IMR-90 (cell line): ENCODE measurements around the gene POLD3. TPM values are rescaled to one million over a fixed set of nuclear protein-coding genes. Genes with fewer than 3 reads are reported as not detected.

ENCODE experiments used
- ATAC-seq: fragments of 200-7000 bp; cut with Tn5 transposase; 2 replicates; pipeline ENCODE4 v1.9.1; 2020; ENCODE audit warnings: low read depth, mild to moderate bottlenecking, moderate library complexity
- BruUV-seq: library from RNA; stranded (reverse); fragments of 400-500 nt; replicated peaks from 2 replicates; lab custom pipeline; 2021; lab: Mats Ljungman, UMichigan
- CTCF ChIA-PET: fragments of 300-600 bp; formaldehyde crosslinking; extraction: SDS; loops from one replicate; lab custom pipeline; 2021; ENCODE audit warnings: antibody characterized with exemption; lab: Yijun Ruan, JAX
- POLR2A ChIA-PET: fragments of 300-600 bp; sonication (Branson Sonifier 250); formaldehyde crosslinking; loops from one replicate; lab custom pipeline; 2022; ENCODE audit warnings: antibody characterized with exemption; ENCODE audit not compliant: unreplicated experiment; lab: Charles Lee
- DNase-seq: peaks from one replicate; pipeline ENCODE4 v3.0.0; 2013
- H2AFZ ChIP-seq: replicated peaks from 2 replicates; pipeline ENCODE3; 2013; ENCODE audit warnings: low read length, mild to moderate bottlenecking; ENCODE audit not compliant: poor library complexity
- H2AK5ac ChIP-seq: 2 replicates; pipeline ENCODE4 v1.6.1; 2013; ENCODE audit warnings: low read depth, low read length, inconsistent platforms
- H2AK9ac ChIP-seq: replicated peaks from 2 replicates; pipeline ENCODE3; 2013; ENCODE audit warnings: mild to moderate bottlenecking, low read depth, low read length, moderate library complexity; ENCODE audit not compliant: poor library complexity
- H2BK120ac ChIP-seq: 2 replicates; pipeline ENCODE4 v1.6.1; 2013; ENCODE audit warnings: low read depth, low read length, inconsistent platforms
- H2BK15ac ChIP-seq: 3 replicates; pipeline ENCODE4 v1.6.1; 2013; ENCODE audit warnings: low read depth, low read length, inconsistent platforms
- H2BK20ac ChIP-seq: 2 replicates; pipeline ENCODE4 v1.6.1; 2013; ENCODE audit warnings: low read depth, mild to moderate bottlenecking, inconsistent platforms, low read length, moderate library complexity
- H2BK5ac ChIP-seq: 2 replicates; pipeline ENCODE4 v1.6.1; 2013; ENCODE audit warnings: mild to moderate bottlenecking, low read depth, low read length, inconsistent platforms; ENCODE audit not compliant: poor library complexity, severe bottlenecking
- H3K14ac ChIP-seq: replicated peaks from 2 replicates; pipeline ENCODE4 v1.6.1; 2013; ENCODE audit warnings: low read depth, low read length, inconsistent platforms
- H3K18ac ChIP-seq: 2 replicates; pipeline ENCODE4 v1.6.1; 2013; ENCODE audit warnings: low read depth, low read length, control low read depth
- H3K23ac ChIP-seq: 2 replicates; pipeline ENCODE4 v1.6.1; 2013; ENCODE audit warnings: low read depth, low read length, inconsistent platforms
- H3K27ac ChIP-seq: 2 replicates; pipeline ENCODE4 v1.5.1; 2013; ENCODE audit warnings: mild to moderate bottlenecking, control low read depth, low read length; ENCODE audit not compliant: insufficient read depth
- H3K27me3 ChIP-seq: 2 replicates; pipeline ENCODE4 v1.6.1; 2013; ENCODE audit warnings: low read length; ENCODE audit not compliant: control insufficient read depth, insufficient read depth
- H3K36me3 ChIP-seq: 2 replicates; pipeline ENCODE4 v1.6.1; 2013; ENCODE audit warnings: low read length, mixed read lengths; ENCODE audit not compliant: control insufficient read depth, insufficient read depth
- H3K4ac ChIP-seq: 2 replicates; pipeline ENCODE4 v1.6.1; 2013; ENCODE audit warnings: low read depth, low read length, inconsistent platforms
- H3K4me1 ChIP-seq: 2 replicates; pipeline ENCODE4 v1.6.1; 2013; ENCODE audit warnings: low read length, mixed read lengths; ENCODE audit not compliant: control insufficient read depth, insufficient read depth
- H3K4me2 ChIP-seq: 2 replicates; pipeline ENCODE4 v1.6.1; 2013; ENCODE audit warnings: low read depth, mild to moderate bottlenecking, control low read depth, low read length, moderate library complexity
- H3K4me3 ChIP-seq: 2 replicates; pipeline ENCODE4 v1.5.1; 2013; ENCODE audit warnings: low read depth, mild to moderate bottlenecking, control low read depth, low read length, moderate library complexity; ENCODE audit not compliant: insufficient read depth
- H3K56ac ChIP-seq: 2 replicates; pipeline ENCODE4 v1.6.1; 2013; ENCODE audit warnings: low read length, inconsistent platforms; ENCODE audit not compliant: insufficient read depth; ENCODE audit errors: extremely low read depth
- H3K79me1 ChIP-seq, 2 experiments: 2 replicates each; pipeline ENCODE4 v1.6.1; 2013; ENCODE audit warnings: low read length in 2 of 2, inconsistent platforms in 1 of 2, low read depth in 1 of 2
- H3K9ac ChIP-seq: 2 replicates; pipeline ENCODE4 v1.6.1; 2013; ENCODE audit warnings: low read depth, low read length, control low read depth
- H3K9me1 ChIP-seq: 2 replicates; pipeline ENCODE4 v1.6.1; 2013; ENCODE audit warnings: low read length, inconsistent platforms; ENCODE audit not compliant: insufficient read depth
- H3K9me3 ChIP-seq: 2 replicates; pipeline ENCODE4 v1.6.1; 2013; ENCODE audit warnings: low read length; ENCODE audit not compliant: control insufficient read depth, insufficient read depth
- H4K20me1 ChIP-seq: 2 replicates; pipeline ENCODE4 v1.6.1; 2013; ENCODE audit warnings: low read length, inconsistent platforms; ENCODE audit not compliant: insufficient read depth
- H4K5ac ChIP-seq: 2 replicates; pipeline ENCODE4 v1.6.1; 2013; ENCODE audit warnings: mild to moderate bottlenecking, low read depth, low read length, control low read depth
- H4K8ac ChIP-seq, 2 experiments: 2 replicates each; pipeline ENCODE4 v1.6.1; 2013; ENCODE audit warnings: low read depth in 2 of 2, low read length in 2 of 2, control low read depth in 1 of 2, inconsistent platforms in 1 of 2
- H4K91ac ChIP-seq: 2 replicates; pipeline ENCODE4 v1.6.1; 2013; ENCODE audit warnings: low read depth, low read length, inconsistent platforms; ENCODE audit not compliant: insufficient read depth
- BHLHE40 ChIP-seq: fragments of 150-350 bp; IDR thresholded peaks from 2 replicates; pipeline ENCODE4 v1.6.1; 2016; ENCODE audit warnings: mild to moderate bottlenecking, low read depth, low read length
- FOS ChIP-seq: fragments of 150-350 bp; IDR thresholded peaks from 2 replicates; pipeline ENCODE4 v1.6.1; 2016; ENCODE audit warnings: low read depth, low read length
- RAD21 ChIP-seq: IDR thresholded peaks from 2 replicates; pipeline ENCODE4 v1.6.1; 2012; ENCODE audit warnings: low read length, improper control_type of control experiment
- SMC3 ChIP-seq: fragments of 150-350 bp; IDR thresholded peaks from 2 replicates; pipeline ENCODE4 v1.6.1; 2016; ENCODE audit warnings: low read depth, mild to moderate bottlenecking, antibody characterized with exemption, low read length, moderate library complexity
- WGBS, 2 experiments: methylation state at CpG; one replicate each; pipeline versions ENCODE4 v1.1.5 to v1.1.7; 2013; ENCODE audit warnings: missing lambda C conversion rate in 2 of 2; ENCODE audit not compliant: insufficient read length in 1 of 2; ENCODE audit errors: extremely low coverage in 2 of 2; 5-methylcytosine and 5-hydroxymethylcytosine counted together
- dilution Hi-C: fragments of 300-500 bp; cut with HindIII; formaldehyde crosslinking; loops from one replicate; pipeline ENCODE4 v1.14.3; 2018; ENCODE audit warnings: low sequenced_read_pairs; ENCODE audit not compliant: unreplicated experiment
- in situ Hi-C: fragments of 300-500 bp; cut with MboI; formaldehyde crosslinking; loops from 3 replicates; pipeline ENCODE4 v1.14.3; 2019; ENCODE audit warnings: low sequenced_read_pairs, inconsistent platforms, mixed read lengths
- intact Hi-C: fragments of 100-400 bp; cut with micrococcal nuclease; formaldehyde crosslinking; loops from 2 replicates; pipeline ENCODE4 v1.10.0; 2022
- polyA plus RNA-seq, 3 experiments: library from polyadenylated mRNA; depleted of rRNA; stranded (reverse); fragments of >200 nt; gene quantifications; 2 replicates each; pipeline ENCODE4 v1.2.3, GENCODE V29; 2012; ENCODE audit warnings: low replicate concordance in 1 of 3
- total RNA-seq: library from RNA; depleted of rRNA; stranded (reverse); fragments of >200 nt; gene quantifications from 2 replicates; pipeline ENCODE4 v1.2.3, GENCODE V29; 2012
- TF ChIP-seq, protein P1 (sequence below): conservative IDR thresholded peaks from 2 replicates; pipeline ENCODE4 v1.5.1; 2012; ENCODE audit warnings: mild to moderate bottlenecking, low read depth, low read length, improper control_type of control experiment

POLD3 gene
- total and polyA plus RNA-seq, 2 of the 4 experiments (the other 2 are of a cell fraction) = 9.1 to 9.2 TPM

DNA sequence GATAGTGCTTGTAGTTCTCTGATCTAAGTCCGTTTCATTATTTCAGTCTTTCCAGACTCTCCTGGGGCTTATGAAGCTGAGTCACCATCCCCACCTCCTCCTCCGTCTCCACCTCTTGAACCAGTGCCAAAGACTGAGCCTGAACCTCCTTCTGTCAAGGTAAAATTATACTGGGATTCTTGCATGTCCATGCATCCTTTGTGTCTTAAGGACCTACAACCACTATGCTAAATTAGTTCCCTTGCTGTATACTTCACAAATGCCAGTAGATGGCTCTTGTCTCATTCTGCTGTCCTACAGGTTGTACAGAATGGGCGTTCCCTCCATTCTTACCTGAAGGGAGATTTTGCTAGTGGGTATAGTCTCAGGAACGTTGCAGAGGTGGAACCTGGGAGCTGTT is 42.2 kb downstream of the POLD3 start:
- peak overlapping the region; percentile 81 for H2BK20ac ChIP-seq
- H2BK15ac ChIP-seq = peak overlapping the region; percentile 77; the same call in 1 of the 3 replicates
- peak overlapping the region; percentile 80 for H2AK5ac ChIP-seq
- H2BK120ac ChIP-seq = peak overlapping the region; percentile 70; the same call in 1 of the 2 replicates
- H3K36me3 ChIP-seq = peaks cover 3% of the 10 kb centered on the region; the same call in 1 of the 2 replicates
- H2AK9ac ChIP-seq = peak overlapping the region; percentile 66
- H2AFZ ChIP-seq = no peak overlapping the region
- peak overlapping the region; percentile 27; the same call in 1 of the 2 replicates for H3K14ac ChIP-seq
- H3K4me1 ChIP-seq = peaks cover 29% of the 10 kb centered on the region
- H4K5ac ChIP-seq = peak overlapping the region; percentile 5; the same call in 1 of the 2 replicates
- H3K79me1 ChIP-seq = peaks cover 9 to 26% of the 10 kb centered on the region in 2 experiments; a peak in 2 of 4 replicates
- in situ Hi-C loops (no loop called here), intact Hi-C loops (loop anchor here (2.0 kb wide), 1 partner anchor 92 kb away; no protein-coding TSS in a partner anchor), dilution Hi-C loops (no loop called here)
- no peaks in the 10 kb centered on the region for H3K27me3 ChIP-seq
- ChIA-PET CTCF (interaction anchor here (0.9 to 1.8 kb wide), 5 partner anchors 15 to 91 kb away, joined by 3 to 6 read pairs (median 4); no protein-coding TSS in a partner anchor), POLR2A (no interaction called here)
- no peak for TF ChIP-seq BHLHE40
- TF ChIP-seq, protein P1, sequence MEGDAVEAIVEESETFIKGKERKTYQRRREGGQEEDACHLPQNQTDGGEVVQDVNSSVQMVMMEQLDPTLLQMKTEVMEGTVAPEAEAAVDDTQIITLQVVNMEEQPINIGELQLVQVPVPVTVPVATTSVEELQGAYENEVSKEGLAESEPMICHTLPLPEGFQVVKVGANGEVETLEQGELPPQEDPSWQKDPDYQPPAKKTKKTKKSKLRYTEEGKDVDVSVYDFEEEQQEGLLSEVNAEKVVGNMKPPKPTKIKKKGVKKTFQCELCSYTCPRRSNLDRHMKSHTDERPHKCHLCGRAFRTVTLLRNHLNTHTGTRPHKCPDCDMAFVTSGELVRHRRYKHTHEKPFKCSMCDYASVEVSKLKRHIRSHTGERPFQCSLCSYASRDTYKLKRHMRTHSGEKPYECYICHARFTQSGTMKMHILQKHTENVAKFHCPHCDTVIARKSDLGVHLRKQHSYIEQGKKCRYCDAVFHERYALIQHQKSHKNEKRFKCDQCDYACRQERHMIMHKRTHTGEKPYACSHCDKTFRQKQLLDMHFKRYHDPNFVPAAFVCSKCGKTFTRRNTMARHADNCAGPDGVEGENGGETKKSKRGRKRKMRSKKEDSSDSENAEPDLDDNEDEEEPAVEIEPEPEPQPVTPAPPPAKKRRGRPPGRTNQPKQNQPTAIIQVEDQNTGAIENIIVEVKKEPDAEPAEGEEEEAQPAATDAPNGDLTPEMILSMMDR = peak; percentile 30
- TF ChIP-seq SMC3 = 0 out of 2 replicates have a peak, but pooled peaks have one; percentile 15
- 0 out of 2 replicates have a peak, but pooled peaks have one; percentile 17 for TF ChIP-seq FOS
- peak; percentile 35; the same call in 1 of the 2 replicates for TF ChIP-seq RAD21
- BruUV-seq = no TSS peak
- H3K9me1 ChIP-seq = peaks cover 10% of the 10 kb centered on the region
- peak overlapping the region; percentile 39; the same call in 1 of the 2 replicates for H3K18ac ChIP-seq
- peak overlapping the region; percentile 37 for H4K91ac ChIP-seq
- H3K4me2 ChIP-seq = no peak overlapping the region
- DNase-seq = peak; percentile 66
- peak overlapping the region in 1 of 2 experiments; percentile 57; a peak in 1 of 4 replicates for H4K8ac ChIP-seq
- H3K4ac ChIP-seq = peak overlapping the region; percentile 54
- no peak overlapping the region for H3K27ac ChIP-seq
- 60% methylated on average over 1 of the region's 4 CpGs; no CpG with 5 or more reads in 1 of the 2 experiments for WGBS, 2 experiments
- peak overlapping the region; percentile 99 for H2BK5ac ChIP-seq
- no peak overlapping the region for H3K23ac ChIP-seq
- peak; percentile 28; the same call in 1 of the 2 replicates for ATAC-seq
- H3K4me3 ChIP-seq = no peak overlapping the region
- H3K9ac ChIP-seq = no peak overlapping the region
- no peak overlapping the region for H3K56ac ChIP-seq
- no peaks in the 10 kb centered on the region for H4K20me1 ChIP-seq
- H3K9me3 ChIP-seq = no peaks in the 10 kb centered on the region
